ENCODE results near the gene IGLL5. TPM values are rescaled to one million over a fixed set of nuclear protein-coding genes. Genes with fewer than 3 reads are reported as not detected.

IGLL5 gene
- total and polyA plus RNA-seq, 5 experiments from 2014 or later, result 0.27 to 2.4 (median 0.99) TPM; not detected in 1

- ATAC-seq, result no peak
- Mint-ChIP-seq H3K27ac (peak overlapping the region in 1 of 10 donors; percentile 0), H3K9me3 (no peaks in the 10 kb centered on the region), H3K4me3 (no peak overlapping the region), H3K36me3 (no peaks in the 10 kb centered on the region), H3K27me3 (peaks cover 0 to 4% (median 0%) of the 10 kb centered on the region in 5 donors), H3K4me1 (peaks cover 10 to 68% (median 12%) of the 10 kb centered on the region in 4 donors)
- POLR2A ChIA-PET, result no interaction called here
- DNase-seq, result no peak
These were observed 37.7 kb downstream of the IGLL5 start for GRCh38 chr22:22925146-22925804.

- H3K4me1 Mint-ChIP-seq, result peaks cover 10 to 73% (median 12%) of the 10 kb centered on the region in 4 donors
- POLR2A ChIA-PET, result no interaction called here
- no peak for DNase-seq
- H3K36me3 Mint-ChIP-seq, result no peaks in the 10 kb centered on the region
- peaks cover 0 to 4% (median 0%) of the 10 kb centered on the region in 5 donors for H3K27me3 Mint-ChIP-seq
- peak overlapping the region in 2 of 10 donors; percentile 1 to 70 for H3K27ac Mint-ChIP-seq
- no peaks in the 10 kb centered on the region for H3K9me3 Mint-ChIP-seq
- no peak for ATAC-seq
- H3K4me3 Mint-ChIP-seq, result no peak overlapping the region
These were observed 38.3 kb downstream of the IGLL5 start for GRCh38 chr22:22925805-22926369.

GRCh38 chr22:22926370-22927195 lies 39.0 kb downstream of the IGLL5 start:
- peaks cover 10 to 78% (median 12%) of the 10 kb centered on the region in 4 donors for H3K4me1 Mint-ChIP-seq
- DNase-seq, result no peak
- H3K27me3 Mint-ChIP-seq, result peaks cover 0 to 4% (median 0%) of the 10 kb centered on the region in 5 donors
- H3K4me3 Mint-ChIP-seq, result no peak overlapping the region
- H3K36me3 Mint-ChIP-seq, result no peaks in the 10 kb centered on the region
- no peaks in the 10 kb centered on the region for H3K9me3 Mint-ChIP-seq
- no peak for ATAC-seq
- POLR2A ChIA-PET, result no interaction called here
- H3K27ac Mint-ChIP-seq, result peak overlapping the region in 4 of 10 donors; percentile 1 to 70 (median 56)

- Mint-ChIP-seq H3K27me3 (peaks cover 0 to 4% (median 0%) of the 10 kb centered on the region in 5 donors), H3K27ac (peak overlapping the region in 2 of 10 donors; percentile 22 to 42), H3K4me1 (peaks cover 10 to 82% (median 12%) of the 10 kb centered on the region in 4 donors), H3K9me3 (no peaks in the 10 kb centered on the region), H3K36me3 (no peaks in the 10 kb centered on the region), H3K4me3 (no peak overlapping the region)
- POLR2A ChIA-PET, result no interaction called here
- DNase-seq (no peak), ATAC-seq (no peak)
These were observed 39.7 kb downstream of the IGLL5 start for GRCh38 chr22:22927196-22927887.

- Mint-ChIP-seq H3K4me3 (peak overlapping the region in 2 of 10 donors; percentile 16 to 48), H3K27ac (peak overlapping the region in 4 of 10 donors; percentile 10 to 73 (median 40)), H3K9me3 (no peaks in the 10 kb centered on the region), H3K4me1 (peaks cover 10 to 86% (median 12%) of the 10 kb centered on the region in 4 donors), H3K27me3 (peaks cover 0 to 4% (median 0%) of the 10 kb centered on the region in 5 donors), H3K36me3 (no peaks in the 10 kb centered on the region)
- POLR2A ChIA-PET, result no interaction called here
- no peak for ATAC-seq
- no peak for DNase-seq
These were observed 40.5 kb downstream of the IGLL5 start for GRCh38 chr22:22927888-22928665.

GRCh38 chr22:22928666-22929380 lies 41.2 kb downstream of the IGLL5 start:
- Mint-ChIP-seq H3K27me3 (peaks cover 0 to 4% (median 0%) of the 10 kb centered on the region in 5 donors), H3K27ac (peak overlapping the region in 6 of 10 donors; percentile 10 to 79 (median 68)), H3K36me3 (no peaks in the 10 kb centered on the region), H3K9me3 (no peaks in the 10 kb centered on the region), H3K4me3 (peak overlapping the region in 3 of 10 donors; percentile 4 to 48 (median 16)), H3K4me1 (peaks cover 11 to 90% (median 13%) of the 10 kb centered on the region in 4 donors)
- POLR2A ChIA-PET, result no interaction called here
- DNase-seq (peak in 8 of 10 donors; percentile 4 to 75 (median 11)), ATAC-seq (peak; percentile 81 to 90)

GRCh38 chr22:22929381-22930221 lies 42.0 kb downstream of the IGLL5 start:
- Mint-ChIP-seq H3K27ac (peak overlapping the region in 2 of 10 donors; percentile 48 to 73), H3K4me3 (no peak overlapping the region), H3K4me1 (peaks cover 8 to 88% (median 12%) of the 10 kb centered on the region in 4 donors), H3K36me3 (no peaks in the 10 kb centered on the region), H3K9me3 (no peaks in the 10 kb centered on the region), H3K27me3 (peaks cover 0 to 2% (median 0%) of the 10 kb centered on the region in 5 donors)
- POLR2A ChIA-PET, result no interaction called here
- ATAC-seq (no peak), DNase-seq (no peak)

- Mint-ChIP-seq H3K4me1 (peaks cover 8 to 90% (median 12%) of the 10 kb centered on the region in 4 donors), H3K27ac (peak overlapping the region in 2 of 10 donors; percentile 48 to 73), H3K4me3 (no peak overlapping the region), H3K36me3 (no peaks in the 10 kb centered on the region), H3K9me3 (no peaks in the 10 kb centered on the region), H3K27me3 (peaks cover 0 to 2% (median 0%) of the 10 kb centered on the region in 5 donors)
- DNase-seq (peak in 1 of 10 donors; percentile 40), ATAC-seq (no peak)
- POLR2A ChIA-PET, result no interaction called here
These were observed 42.5 kb downstream of the IGLL5 start for GRCh38 chr22:22930222-22930497.

- Mint-ChIP-seq H3K4me3 (no peak overlapping the region), H3K36me3 (no peaks in the 10 kb centered on the region), H3K9me3 (no peaks in the 10 kb centered on the region), H3K4me1 (peaks cover 8 to 88% (median 12%) of the 10 kb centered on the region in 4 donors), H3K27ac (peak overlapping the region in 2 of 10 donors; percentile 48 to 73), H3K27me3 (no peaks in the 10 kb centered on the region)
- DNase-seq (peak in 1 of 10 donors; percentile 37), ATAC-seq (no peak)
- POLR2A ChIA-PET, result interaction anchor here (0.6 to 1.7 kb wide), 2 partner anchors 14 to 145 kb away, joined by 3 to 4 read pairs; no protein-coding TSS in a partner anchor
These were observed 43.2 kb downstream of the IGLL5 start for GRCh38 chr22:22930571-22931556.
